ENCODE measurements around the gene SUGCT.

SUGCT gene

GRCh38 chr7:40570223-40570622 is 435.4 kb downstream of the SUGCT start:
- no peaks in the 10 kb centered on the region for H3K36me3 ChIP-seq (ENCODE audit: control insufficient read depth in 2 of 2, insufficient read depth in 2 of 2, low read length in 2 of 2)
- H3K27ac ChIP-seq (ENCODE audit: low read length): no peak overlapping the region
- H3K27me3 ChIP-seq (ENCODE audit: control insufficient read depth in 1 of 2, insufficient read depth in 2 of 2, low read length in 2 of 2): no peaks in the 10 kb centered on the region
- no peaks in the 10 kb centered on the region for H3K4me1 ChIP-seq (ENCODE audit: control insufficient read depth, insufficient read depth, low read length)
- no peaks in the 10 kb centered on the region for H3K9me3 ChIP-seq (ENCODE audit: control insufficient read depth in 2 of 2, low read length in 2 of 2)
- H3K4me3 ChIP-seq (ENCODE audit: low read length in 2 of 2): no peak overlapping the region
- H3K9ac ChIP-seq (ENCODE audit: low read length in 2 of 2): no peak overlapping the region

- H3K4me3 ChIP-seq (ENCODE audit: low read length in 2 of 2): no peak overlapping the region
- no peaks in the 10 kb centered on the region for H3K36me3 ChIP-seq (ENCODE audit: control insufficient read depth in 2 of 2, insufficient read depth in 2 of 2, low read length in 2 of 2)
- H3K4me1 ChIP-seq (ENCODE audit: control insufficient read depth, insufficient read depth, low read length): no peaks in the 10 kb centered on the region
- H3K9ac ChIP-seq (ENCODE audit: low read length in 2 of 2): no peak overlapping the region
- H3K9me3 ChIP-seq (ENCODE audit: control insufficient read depth in 2 of 2, low read length in 2 of 2): peaks cover 0 to 2% of the 10 kb centered on the region in 2 donors
- no peaks in the 10 kb centered on the region for H3K27me3 ChIP-seq (ENCODE audit: control insufficient read depth in 1 of 2, insufficient read depth in 2 of 2, low read length in 2 of 2)
- H3K27ac ChIP-seq (ENCODE audit: low read length): no peak overlapping the region
Observed at GRCh38 chr7:40571796-40572195, 437.0 kb downstream of the SUGCT start.

- Histone ChIP-seq H3K9ac (ENCODE audit: low read length in 2 of 2) (no peak overlapping the region), H3K27ac (ENCODE audit: low read length) (no peak overlapping the region), H3K4me1 (ENCODE audit: control insufficient read depth, insufficient read depth, low read length) (no peaks in the 10 kb centered on the region), H3K9me3 (ENCODE audit: control insufficient read depth in 2 of 2, low read length in 2 of 2) (peaks cover 0 to 5% of the 10 kb centered on the region in 2 donors), H3K36me3 (ENCODE audit: control insufficient read depth in 2 of 2, insufficient read depth in 2 of 2, low read length in 2 of 2) (no peaks in the 10 kb centered on the region), H3K4me3 (ENCODE audit: low read length in 2 of 2) (no peak overlapping the region), H3K27me3 (ENCODE audit: control insufficient read depth in 1 of 2, insufficient read depth in 2 of 2, low read length in 2 of 2) (no peaks in the 10 kb centered on the region)
Observed at GRCh38 chr7:40572810-40573465, 438.1 kb downstream of the SUGCT start.

- Histone ChIP-seq H3K9me3 (ENCODE audit: control insufficient read depth in 2 of 2, low read length in 2 of 2) (peaks cover 0 to 5% of the 10 kb centered on the region in 2 donors), H3K4me3 (ENCODE audit: low read length in 2 of 2) (no peak overlapping the region), H3K36me3 (ENCODE audit: control insufficient read depth in 2 of 2, insufficient read depth in 2 of 2, low read length in 2 of 2) (no peaks in the 10 kb centered on the region), H3K9ac (ENCODE audit: low read length in 2 of 2) (no peak overlapping the region), H3K4me1 (ENCODE audit: control insufficient read depth, insufficient read depth, low read length) (no peaks in the 10 kb centered on the region), H3K27me3 (ENCODE audit: control insufficient read depth in 1 of 2, insufficient read depth in 2 of 2, low read length in 2 of 2) (no peaks in the 10 kb centered on the region), H3K27ac (ENCODE audit: low read length) (no peak overlapping the region)
Observed at GRCh38 chr7:40579401-40579800, 444.6 kb downstream of the SUGCT start.

- Histone ChIP-seq H3K9me3 (ENCODE audit: control insufficient read depth in 2 of 2, low read length in 2 of 2) (peaks cover 0 to 5% of the 10 kb centered on the region in 2 donors), H3K4me1 (ENCODE audit: control insufficient read depth, insufficient read depth, low read length) (no peaks in the 10 kb centered on the region), H3K4me3 (ENCODE audit: low read length in 2 of 2) (no peak overlapping the region), H3K9ac (ENCODE audit: low read length in 2 of 2) (no peak overlapping the region), H3K27ac (ENCODE audit: low read length) (no peak overlapping the region), H3K36me3 (ENCODE audit: control insufficient read depth in 2 of 2, insufficient read depth in 2 of 2, low read length in 2 of 2) (no peaks in the 10 kb centered on the region), H3K27me3 (ENCODE audit: control insufficient read depth in 1 of 2, insufficient read depth in 2 of 2, low read length in 2 of 2) (no peaks in the 10 kb centered on the region)
Observed at GRCh38 chr7:40580776-40581175, 446.0 kb downstream of the SUGCT start.

GRCh38 chr7:40582539-40582938 is 447.7 kb downstream of the SUGCT start:
- no peaks in the 10 kb centered on the region for H3K36me3 ChIP-seq (ENCODE audit: control insufficient read depth in 2 of 2, insufficient read depth in 2 of 2, low read length in 2 of 2)
- no peak overlapping the region for H3K4me3 ChIP-seq (ENCODE audit: low read length in 2 of 2)
- no peaks in the 10 kb centered on the region for H3K4me1 ChIP-seq (ENCODE audit: control insufficient read depth, insufficient read depth, low read length)
- H3K9ac ChIP-seq (ENCODE audit: low read length in 2 of 2): no peak overlapping the region
- no peak overlapping the region for H3K27ac ChIP-seq (ENCODE audit: low read length)
- no peaks in the 10 kb centered on the region for H3K27me3 ChIP-seq (ENCODE audit: control insufficient read depth in 1 of 2, insufficient read depth in 2 of 2, low read length in 2 of 2)
- no peaks in the 10 kb centered on the region for H3K9me3 ChIP-seq (ENCODE audit: control insufficient read depth in 2 of 2, low read length in 2 of 2)

GRCh38 chr7:40583667-40584444 is 449.1 kb downstream of the SUGCT start:
- Histone ChIP-seq H3K27ac (ENCODE audit: low read length) (no peak overlapping the region), H3K9ac (ENCODE audit: low read length in 2 of 2) (no peak overlapping the region), H3K9me3 (ENCODE audit: control insufficient read depth in 2 of 2, low read length in 2 of 2) (no peaks in the 10 kb centered on the region), H3K36me3 (ENCODE audit: control insufficient read depth in 2 of 2, insufficient read depth in 2 of 2, low read length in 2 of 2) (no peaks in the 10 kb centered on the region), H3K4me3 (ENCODE audit: low read length in 2 of 2) (no peak overlapping the region), H3K4me1 (ENCODE audit: control insufficient read depth, insufficient read depth, low read length) (no peaks in the 10 kb centered on the region), H3K27me3 (ENCODE audit: control insufficient read depth in 1 of 2, insufficient read depth in 2 of 2, low read length in 2 of 2) (no peaks in the 10 kb centered on the region)

GRCh38 chr7:40584667-40585433 is 450.0 kb downstream of the SUGCT start:
- Histone ChIP-seq H3K36me3 (ENCODE audit: control insufficient read depth in 2 of 2, insufficient read depth in 2 of 2, low read length in 2 of 2) (no peaks in the 10 kb centered on the region), H3K27ac (ENCODE audit: low read length) (no peak overlapping the region), H3K9ac (ENCODE audit: low read length in 2 of 2) (no peak overlapping the region), H3K27me3 (ENCODE audit: control insufficient read depth in 1 of 2, insufficient read depth in 2 of 2, low read length in 2 of 2) (no peaks in the 10 kb centered on the region), H3K4me1 (ENCODE audit: control insufficient read depth, insufficient read depth, low read length) (no peaks in the 10 kb centered on the region), H3K4me3 (ENCODE audit: low read length in 2 of 2) (no peak overlapping the region), H3K9me3 (ENCODE audit: control insufficient read depth in 2 of 2, low read length in 2 of 2) (no peaks in the 10 kb centered on the region)

GRCh38 chr7:40586197-40586596 is 451.4 kb downstream of the SUGCT start:
- H3K27ac ChIP-seq (ENCODE audit: low read length): no peak overlapping the region
- H3K9me3 ChIP-seq (ENCODE audit: control insufficient read depth in 2 of 2, low read length in 2 of 2): no peaks in the 10 kb centered on the region
- H3K4me3 ChIP-seq (ENCODE audit: low read length in 2 of 2): no peak overlapping the region
- H3K36me3 ChIP-seq (ENCODE audit: control insufficient read depth in 2 of 2, insufficient read depth in 2 of 2, low read length in 2 of 2): no peaks in the 10 kb centered on the region
- H3K27me3 ChIP-seq (ENCODE audit: control insufficient read depth in 1 of 2, insufficient read depth in 2 of 2, low read length in 2 of 2): no peaks in the 10 kb centered on the region
- H3K9ac ChIP-seq (ENCODE audit: low read length in 2 of 2): no peak overlapping the region
- no peaks in the 10 kb centered on the region for H3K4me1 ChIP-seq (ENCODE audit: control insufficient read depth, insufficient read depth, low read length)

- Histone ChIP-seq H3K9me3 (ENCODE audit: control insufficient read depth in 2 of 2, low read length in 2 of 2) (no peaks in the 10 kb centered on the region), H3K36me3 (ENCODE audit: control insufficient read depth in 2 of 2, insufficient read depth in 2 of 2, low read length in 2 of 2) (no peaks in the 10 kb centered on the region), H3K9ac (ENCODE audit: low read length in 2 of 2) (no peak overlapping the region), H3K4me1 (ENCODE audit: control insufficient read depth, insufficient read depth, low read length) (no peaks in the 10 kb centered on the region), H3K27me3 (ENCODE audit: control insufficient read depth in 1 of 2, insufficient read depth in 2 of 2, low read length in 2 of 2) (no peaks in the 10 kb centered on the region), H3K4me3 (ENCODE audit: low read length in 2 of 2) (no peak overlapping the region), H3K27ac (ENCODE audit: low read length) (no peak overlapping the region)
Observed at GRCh38 chr7:40587419-40587818, 452.6 kb downstream of the SUGCT start.
